Right lobe of liver (tissue), 6 donors: Measurements from ENCODE around the gene TENM4. TPM values are rescaled to one million over a fixed set of nuclear protein-coding genes. Genes with fewer than 3 reads are reported as not detected.
"Not testable (repeated sequence)": the region's sequence is repeated elsewhere in the genome, so short reads cannot be mapped to it uniquely, and the experiment has no call there.

Experiments used
- ATAC-seq, 4 donors: fragments of 200-7000 bp; cut with Tn5 transposase; one replicate each; pipeline ENCODE4 v1.9.1; 2020; ENCODE audit warnings: mild to moderate bottlenecking in 4 of 4, moderate library complexity in 4 of 4
- DNase-seq, 3 donors: peaks; one replicate each; pipeline ENCODE4 v3.0.0-alpha.2; 2020
- H3K27ac ChIP-seq, 3 donors: fragments of 200-600 bp; one replicate each; pipeline ENCODE4 v1.8.0; 2022
- H3K27me3 ChIP-seq, 2 donors: fragments of 200-600 bp; one replicate each; pipeline ENCODE4 v1.8.0; 2022
- H3K36me3 ChIP-seq, 4 donors: fragments of 200-600 bp; sonication (generic) in 1 of 4; one replicate each; pipeline versions ENCODE4 v1.5.1 to v1.8.0; 2017 to 2022; ENCODE audit warnings: control low read depth in 1 of 4
- H3K4me1 ChIP-seq, 4 donors: fragments of 200-600 bp; sonication (generic) in 1 of 4; one replicate each; pipeline versions ENCODE4 v1.5.1 to v1.8.0; 2017 to 2022; ENCODE audit warnings: control low read depth in 1 of 4
- H3K4me3 ChIP-seq, 3 donors: fragments of 200-600 bp; one replicate each; pipeline ENCODE4 v1.8.0; 2022
- H3K9me3 ChIP-seq, 4 donors: fragments of 200-600 bp; sonication (generic) in 1 of 4; one replicate each; pipeline versions ENCODE4 v1.5.1 to v1.8.0; 2017 to 2022; ENCODE audit warnings: control low read depth in 1 of 4
- CTCF ChIP-seq, 4 donors: fragments of 200-600 bp in 3 of 4; fragments of 450-650 bp in 1 of 4; IDR thresholded peaks; one replicate each; pipeline versions ENCODE4 v1.5.1 to v1.8.0; 2016 to 2022; ENCODE audit warnings: antibody characterized with exemption in 4 of 4, mild to moderate bottlenecking in 2 of 4
- POLR2A ChIP-seq: fragments of 450-650 bp; IDR thresholded peaks from one replicate; pipeline ENCODE4 v1.6.1; 2017; ENCODE audit warnings: antibody characterized with exemption, mild to moderate bottlenecking
- WGBS: methylation state at CpG from one replicate; pipeline ENCODE4 v1.1.6; 2018; ENCODE audit warnings: low coverage, low lambda C conversion rate; ENCODE audit not compliant: insufficient coverage; ENCODE audit errors: missing lambda C conversion rate; 5-methylcytosine and 5-hydroxymethylcytosine counted together
- intact Hi-C, 2 donors: fragments of 100-400 bp; cut with DNase I; formaldehyde crosslinking; loops; one replicate each; pipeline versions ENCODE4 v1.11.2 to v1.14.1; 2022
- total RNA-seq, 6 experiments: library from RNA; depleted of rRNA in 2 of 6; stranded (reverse); fragments of >200 nt in 2 of 6; fragmentation: NEBNext Ultra II Directional in 3 of 6; extraction: Animal tissue kit (Norgen Biotek cat#: 25700) in 3 of 6; gene quantifications; one replicate each; pipeline versions ENCODE4 v1.1.0 to v1.2.4, GENCODE V29; 2016 to 2023
- donor health status: DM: no; HTN: yes; CAD: no.
- donor health status: DM: no; HTN: no; CAD: no.
- donor health status: DM: no; HTN: no; CAD: no.
- donor health status: DM: no; HTN: yes; CAD: no.
- donor health status: DM: no; HTN: yes; CAD: no.

TENM4 gene
- total RNA-seq, 6 experiments from 2014 or later: 0.04 to 0.58 (median 0.14) TPM; not detected in 2

GRCh38 chr11:78615724-78616123 lies 825.1 kb downstream of the TENM4 start:
- Histone ChIP-seq H3K36me3 (no peaks in the 10 kb centered on the region), H3K27me3 (no peaks in the 10 kb centered on the region), H3K4me1 (no peaks in the 10 kb centered on the region), H3K27ac (no peak overlapping the region), H3K9me3 (peaks cover 0 to 3% (median 0%) of the 10 kb centered on the region in 4 donors), H3K4me3 (no peak overlapping the region)
- TF ChIP-seq CTCF (IDR thresholded peaks at IDR 0.05) (no peak), POLR2A (no peak)
- ATAC-seq (no peak), DNase-seq (no peak)
- intact Hi-C loops: no loop called here
- WGBS: 100% methylated on average over 1 of the region's 1 CpG

GRCh38 chr11:78613378-78613813 lies 827.4 kb downstream of the TENM4 start:
- H3K27me3 ChIP-seq: no peaks in the 10 kb centered on the region
- no peak overlapping the region for H3K27ac ChIP-seq
- intact Hi-C loops: no loop called here
- H3K36me3 ChIP-seq: no peaks in the 10 kb centered on the region
- WGBS: 59% methylated on average over 4 of the region's 5 CpGs
- peaks cover 0 to 3% (median 0%) of the 10 kb centered on the region in 4 donors for H3K9me3 ChIP-seq
- TF ChIP-seq CTCF (IDR thresholded peaks at IDR 0.05) (no peak), POLR2A (no peak)
- no peak for DNase-seq
- peak in 2 of 4 donors; percentile 38 to 72 for ATAC-seq
- H3K4me1 ChIP-seq: no peaks in the 10 kb centered on the region
- H3K4me3 ChIP-seq: no peak overlapping the region

GRCh38 chr11:78612721-78613377 lies 828.0 kb downstream of the TENM4 start:
- no peaks in the 10 kb centered on the region for H3K36me3 ChIP-seq
- no peak overlapping the region for H3K27ac ChIP-seq
- intact Hi-C loops: no loop called here
- DNase-seq (no peak), ATAC-seq (peak in 2 of 4 donors; percentile 11 to 25)
- no peaks in the 10 kb centered on the region for H3K27me3 ChIP-seq
- H3K4me1 ChIP-seq: no peaks in the 10 kb centered on the region
- H3K4me3 ChIP-seq: no peak overlapping the region
- peaks cover 0 to 3% (median 0%) of the 10 kb centered on the region in 4 donors for H3K9me3 ChIP-seq
- 42% methylated on average over 4 of the region's 4 CpGs for WGBS
- TF ChIP-seq POLR2A: no peak
- TF ChIP-seq CTCF (IDR thresholded peaks at IDR 0.05): no peak

- DNase-seq, H3K27ac ChIP-seq, H3K4me1 ChIP-seq, H3K9me3 ChIP-seq, ATAC-seq, H3K4me3 ChIP-seq, intact Hi-C loops, H3K36me3 ChIP-seq, H3K27me3 ChIP-seq: not testable (repeated sequence)
- 96% methylated on average over 5 of the region's 5 CpGs for WGBS
Measured at GRCh38 chr11:78609321-78609720, 831.5 kb downstream of the TENM4 start.

- no peak for TF ChIP-seq POLR2A
- no peak for TF ChIP-seq CTCF (IDR thresholded peaks at IDR 0.05)
- Histone ChIP-seq H3K36me3 (no peaks in the 10 kb centered on the region), H3K27me3 (no peaks in the 10 kb centered on the region), H3K9me3 (no peaks in the 10 kb centered on the region), H3K4me3 (no peak overlapping the region), H3K4me1 (no peaks in the 10 kb centered on the region), H3K27ac (no peak overlapping the region)
- no peak for ATAC-seq
- intact Hi-C loops: no loop called here
- no peak for DNase-seq
Measured at GRCh38 chr11:78607696-78608095, 833.1 kb downstream of the TENM4 start.
